ENCODE data around the gene SH3GL2. TPM values are rescaled to one million over a fixed set of nuclear protein-coding genes. Genes with fewer than 3 reads are reported as not detected.

The SH3GL2 gene
- total RNA-seq, 4 donors from 2014 or later, result 0.45 to 2.5 TPM; not detected in 2

DNA sequence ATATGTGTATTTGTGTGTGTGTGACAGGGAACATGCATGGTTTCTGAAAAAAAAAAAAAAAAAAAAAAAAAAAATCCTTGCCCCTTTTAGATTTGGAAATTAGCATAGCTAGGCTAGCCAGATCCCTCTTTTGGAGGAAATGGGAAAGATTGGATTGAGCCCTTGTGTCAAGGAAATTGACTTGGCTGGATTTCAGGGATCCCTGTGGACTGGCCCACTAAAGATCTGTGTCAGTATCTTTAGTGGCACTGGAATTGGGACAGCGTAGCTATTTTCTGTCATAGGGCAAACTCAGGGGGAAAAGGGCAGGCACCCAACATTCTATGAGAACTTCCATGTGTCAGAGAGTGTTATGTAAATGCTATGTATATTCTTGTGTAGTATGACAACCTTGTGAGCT is 35.4 kb downstream of the SH3GL2 start:
- no peaks in the 10 kb centered on the region for H3K36me3 ChIP-seq
- no peaks in the 10 kb centered on the region for H3K27me3 ChIP-seq
- TF ChIP-seq POLR2A (IDR thresholded peaks at IDR 0.05), result no peak
- TF ChIP-seq, protein P1, sequence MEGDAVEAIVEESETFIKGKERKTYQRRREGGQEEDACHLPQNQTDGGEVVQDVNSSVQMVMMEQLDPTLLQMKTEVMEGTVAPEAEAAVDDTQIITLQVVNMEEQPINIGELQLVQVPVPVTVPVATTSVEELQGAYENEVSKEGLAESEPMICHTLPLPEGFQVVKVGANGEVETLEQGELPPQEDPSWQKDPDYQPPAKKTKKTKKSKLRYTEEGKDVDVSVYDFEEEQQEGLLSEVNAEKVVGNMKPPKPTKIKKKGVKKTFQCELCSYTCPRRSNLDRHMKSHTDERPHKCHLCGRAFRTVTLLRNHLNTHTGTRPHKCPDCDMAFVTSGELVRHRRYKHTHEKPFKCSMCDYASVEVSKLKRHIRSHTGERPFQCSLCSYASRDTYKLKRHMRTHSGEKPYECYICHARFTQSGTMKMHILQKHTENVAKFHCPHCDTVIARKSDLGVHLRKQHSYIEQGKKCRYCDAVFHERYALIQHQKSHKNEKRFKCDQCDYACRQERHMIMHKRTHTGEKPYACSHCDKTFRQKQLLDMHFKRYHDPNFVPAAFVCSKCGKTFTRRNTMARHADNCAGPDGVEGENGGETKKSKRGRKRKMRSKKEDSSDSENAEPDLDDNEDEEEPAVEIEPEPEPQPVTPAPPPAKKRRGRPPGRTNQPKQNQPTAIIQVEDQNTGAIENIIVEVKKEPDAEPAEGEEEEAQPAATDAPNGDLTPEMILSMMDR (IDR thresholded peaks at IDR 0.05), result no peak
- WGBS, 2 donors, result 68 to 87% methylated on average over 1 of the region's 1 CpG
- H3K27ac ChIP-seq, result no peak overlapping the region
- no peak overlapping the region for H3K4me3 ChIP-seq (replicated peaks in 1 of 3)
- no peak for DNase-seq
- H3K9me3 ChIP-seq, result no peaks in the 10 kb centered on the region
- H3K4me1 ChIP-seq, result no peaks in the 10 kb centered on the region
- intact Hi-C loops (cut with DNase I), result no loop called here

- no peaks in the 10 kb centered on the region for H3K36me3 ChIP-seq
- TF ChIP-seq, protein P1 (IDR thresholded peaks at IDR 0.05), result no peak
- TF ChIP-seq POLR2A (IDR thresholded peaks at IDR 0.05), result no peak
- H3K4me1 ChIP-seq, result no peaks in the 10 kb centered on the region
- no peaks in the 10 kb centered on the region for H3K27me3 ChIP-seq
- intact Hi-C loops (cut with DNase I), result no loop called here
- no peaks in the 10 kb centered on the region for H3K9me3 ChIP-seq
- WGBS, 2 donors, result 65 to 76% methylated on average over 3 to 4 of the region's 4 CpGs
- no peak overlapping the region for H3K27ac ChIP-seq
- no peak for DNase-seq
- H3K4me3 ChIP-seq (replicated peaks in 1 of 3), result no peak overlapping the region
These were observed 36.0 kb downstream of the SH3GL2 start for GRCh38 chr9:17614903-17615302.

DNA sequence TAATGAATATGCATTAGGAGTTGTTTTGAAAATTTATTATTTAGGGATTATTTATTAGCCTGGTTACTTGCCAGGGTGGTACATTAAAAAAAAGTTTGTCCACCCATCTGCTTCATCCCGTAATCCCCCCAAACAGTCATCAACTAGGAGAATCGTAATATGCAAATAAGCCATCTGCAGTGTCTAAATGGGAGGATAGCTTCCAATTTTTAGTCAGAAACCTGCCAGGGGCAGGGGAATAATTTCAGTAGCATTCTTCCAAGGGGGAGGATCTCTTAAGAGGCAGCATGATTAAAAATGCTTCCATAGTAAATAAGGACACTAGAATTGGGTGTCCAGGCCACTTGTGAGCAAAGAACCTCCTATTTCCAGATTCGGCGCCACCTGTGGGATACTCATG is 43.3 kb downstream of the SH3GL2 start:
- WGBS, 2 donors, result 90 to 91% methylated on average over 4 of the region's 4 CpGs
- Histone ChIP-seq H3K4me1 (no peaks in the 10 kb centered on the region), H3K27me3 (no peaks in the 10 kb centered on the region), H3K4me3 (replicated peaks in 1 of 3) (no peak overlapping the region), H3K27ac (no peak overlapping the region), H3K9me3 (no peaks in the 10 kb centered on the region), H3K36me3 (no peaks in the 10 kb centered on the region)
- TF ChIP-seq POLR2A (IDR thresholded peaks at IDR 0.05), result no peak
- no peak for DNase-seq
- intact Hi-C loops (cut with DNase I), result no loop called here

- Histone ChIP-seq H3K27ac (no peak overlapping the region), H3K27me3 (no peaks in the 10 kb centered on the region), H3K4me1 (no peaks in the 10 kb centered on the region), H3K9me3 (no peaks in the 10 kb centered on the region), H3K36me3 (no peaks in the 10 kb centered on the region), H3K4me3 (replicated peaks in 1 of 3) (no peak overlapping the region)
- no peak for TF ChIP-seq POLR2A (IDR thresholded peaks at IDR 0.05)
- TF ChIP-seq, protein P1 (IDR thresholded peaks at IDR 0.05), result no peak
- DNase-seq, result no peak
- intact Hi-C loops (cut with DNase I), result no loop called here
- WGBS, 2 donors, result 73 to 83% methylated on average over 5 to 6 of the region's 6 CpGs
These were observed 43.9 kb downstream of the SH3GL2 start for GRCh38 chr9:17622749-17623148.

- H3K27ac ChIP-seq, result no peak overlapping the region
- H3K27me3 ChIP-seq, result no peaks in the 10 kb centered on the region
- WGBS, 2 donors, result 90 to 91% methylated on average over 6 of the region's 6 CpGs
- TF ChIP-seq, protein P1 (IDR thresholded peaks at IDR 0.05), result no peak
- no peak for TF ChIP-seq POLR2A (IDR thresholded peaks at IDR 0.05)
- H3K36me3 ChIP-seq, result no peaks in the 10 kb centered on the region
- H3K4me1 ChIP-seq, result no peaks in the 10 kb centered on the region
- intact Hi-C loops (cut with DNase I), result no loop called here
- no peaks in the 10 kb centered on the region for H3K9me3 ChIP-seq
- DNase-seq, result no peak
- no peak overlapping the region for H3K4me3 ChIP-seq (replicated peaks in 1 of 3)
These were observed 45.1 kb downstream of the SH3GL2 start for GRCh38 chr9:17623965-17624364.

- H3K4me3 ChIP-seq (replicated peaks in 1 of 3), result no peak overlapping the region
- no peak overlapping the region for H3K27ac ChIP-seq
- intact Hi-C loops (cut with DNase I), result no loop called here
- no peaks in the 10 kb centered on the region for H3K27me3 ChIP-seq
- TF ChIP-seq POLR2A (IDR thresholded peaks at IDR 0.05), result no peak
- TF ChIP-seq, protein P1 (IDR thresholded peaks at IDR 0.05), result no peak
- H3K4me1 ChIP-seq, result no peaks in the 10 kb centered on the region
- DNase-seq, result no peak
- no peaks in the 10 kb centered on the region for H3K9me3 ChIP-seq
- H3K36me3 ChIP-seq, result no peaks in the 10 kb centered on the region
These were observed 45.7 kb downstream of the SH3GL2 start for GRCh38 chr9:17624571-17624970.

Measured in thyroid gland (tissue), 4 donors.